H1 (cell line): ENCODE data around the gene KLHDC7B. TPM values are rescaled to one million over a fixed set of nuclear protein-coding genes. Genes with fewer than 3 reads are reported as not detected.

Source experiments
- CTCF ChIA-PET: fragments of 300-600 bp; sonication (Branson Sonifier 250); formaldehyde crosslinking; loops from one replicate; lab custom pipeline; 2021; ENCODE audit not compliant: partially characterized antibody; lab: Charles Lee
- POLR2A ChIA-PET: fragments of 300-600 bp; sonication (Branson Sonifier 250); formaldehyde crosslinking; loops from one replicate; lab custom pipeline; 2021; ENCODE audit warnings: inconsistent platforms; ENCODE audit not compliant: partially characterized antibody; lab: Charles Lee
- DNase-seq, 2 experiments: peaks; one replicate each; pipeline versions ENCODE4 v3.0.0 to v3.0.0-alpha.2; 2010 to 2022; ENCODE audit warnings: low spot score in 2 of 2, low read depth in 1 of 2, mixed read lengths in 1 of 2
- FAIRE-seq: peaks from 2 replicates; lab custom pipeline; 2011; peaks lifted over from hg19 to GRCh38; lab: Jason Lieb, UNC
- H2AFZ ChIP-seq: 2 replicates; pipeline ENCODE4 v1.8.1; 2012; ENCODE audit warnings: low read length, inconsistent platforms
- H2AK5ac ChIP-seq: 2 replicates; pipeline ENCODE4 v1.6.1; 2013; ENCODE audit warnings: low read depth, low read length
- H2BK120ac ChIP-seq: replicated peaks from 2 replicates; pipeline ENCODE3; 2013; ENCODE audit warnings: low read depth, low read length, inconsistent platforms
- H2BK12ac ChIP-seq: 2 replicates; pipeline ENCODE4 v1.6.1; 2013; ENCODE audit warnings: low read depth, low read length
- H2BK15ac ChIP-seq: 2 replicates; pipeline ENCODE4 v1.6.1; 2013; ENCODE audit warnings: low read length
- H2BK20ac ChIP-seq: 2 replicates; pipeline ENCODE4 v1.6.1; 2013; ENCODE audit warnings: low read length
- H2BK5ac ChIP-seq: 2 replicates; pipeline ENCODE4 v1.6.1; 2013; ENCODE audit warnings: low read depth, low read length
- H3K14ac ChIP-seq: 2 replicates; pipeline ENCODE4 v1.6.1; 2013; ENCODE audit warnings: inconsistent platforms; ENCODE audit not compliant: insufficient read length
- H3K18ac ChIP-seq: 2 replicates; pipeline ENCODE4 v1.6.1; 2013; ENCODE audit warnings: low read length; ENCODE audit errors: extremely low read depth
- H3K23ac ChIP-seq: 2 replicates; pipeline ENCODE4 v1.6.1; 2013; ENCODE audit warnings: inconsistent platforms; ENCODE audit not compliant: insufficient read length
- H3K23me2 ChIP-seq: 2 replicates; pipeline ENCODE4 v1.6.1; 2013; ENCODE audit warnings: low read depth, low read length
- H3K27ac ChIP-seq: 2 replicates; pipeline ENCODE4 v1.6.1; 2011; ENCODE audit warnings: low read depth, low read length, inconsistent platforms
- H3K27me3 ChIP-seq, 4 experiments: replicated peaks in 1 of 4; 1 replicate in 1 of 4; 2 replicates in 3 of 4; pipeline versions ENCODE4 v1.6.1 to v1.8.1; 2011 to 2013; ENCODE audit warnings: low read length in 3 of 4, mild to moderate bottlenecking in 3 of 4, inconsistent platforms in 2 of 4, mixed read lengths in 2 of 4, moderate library complexity in 1 of 4; ENCODE audit not compliant: control insufficient read depth in 3 of 4, insufficient read depth in 3 of 4; ENCODE audit errors: extremely low read depth in 1 of 4
- H3K36me3 ChIP-seq, 4 experiments: 2 replicates each; pipeline versions ENCODE4 v1.6.1 to v1.8.1; 2011 to 2013; ENCODE audit warnings: mild to moderate bottlenecking in 4 of 4, low read length in 3 of 4, moderate library complexity in 2 of 4, control low read depth in 1 of 4, inconsistent platforms in 1 of 4; ENCODE audit not compliant: insufficient read depth in 4 of 4, control insufficient read depth in 2 of 4
- H3K4ac ChIP-seq: replicated peaks from 2 replicates; pipeline ENCODE3; 2013; ENCODE audit warnings: low read length, low read depth, mixed read lengths, inconsistent platforms; ENCODE audit not compliant: insufficient read length
- H3K4me1 ChIP-seq, 4 experiments: replicated peaks in 1 of 4; 1 replicate in 1 of 4; 2 replicates in 3 of 4; pipeline versions ENCODE4 v1.6.1 to v1.8.1; 2011 to 2013; ENCODE audit warnings: low read length in 3 of 4, inconsistent platforms in 2 of 4, mixed read lengths in 1 of 4; ENCODE audit not compliant: insufficient read depth in 4 of 4, control insufficient read depth in 3 of 4
- H3K4me2 ChIP-seq, 2 experiments: 2 replicates each; pipeline versions ENCODE4 v1.6.1 to v1.8.1; 2011 to 2013; ENCODE audit warnings: low read depth in 2 of 2, low read length in 2 of 2, control low read depth in 1 of 2, inconsistent platforms in 1 of 2, mild to moderate bottlenecking in 1 of 2; ENCODE audit not compliant: insufficient read depth in 1 of 2
- H3K4me3 ChIP-seq, 4 experiments: fragments of 200-600, 300-600 bp in 1 of 4; sonication (generic), shearing (Covaris generic), sonication (Bioruptor Twin) in 1 of 4; 2 replicates each; pipeline versions ENCODE4 v1.5.1 to v1.8.1; 2011 to 2016; ENCODE audit warnings: low read length in 4 of 4, low read depth in 3 of 4, control low read depth in 2 of 4, inconsistent platforms in 2 of 4, mild to moderate bottlenecking in 2 of 4, mixed read lengths in 1 of 4, moderate library complexity in 1 of 4; ENCODE audit not compliant: insufficient read depth in 2 of 4; ENCODE audit errors: extremely low read depth in 1 of 4
- H3K56ac ChIP-seq: replicated peaks from 2 replicates; pipeline ENCODE3; 2013; ENCODE audit warnings: low read depth, mild to moderate bottlenecking, mixed read lengths, low read length, inconsistent platforms; ENCODE audit not compliant: insufficient read length
- H3K79me1 ChIP-seq: 2 replicates; pipeline ENCODE4 v1.6.1; 2013; ENCODE audit warnings: low read depth, low read length, control low read depth
- H3K79me2 ChIP-seq, 2 experiments: 2 replicates each; pipeline versions ENCODE4 v1.6.1 to v1.8.1; 2012 to 2013; ENCODE audit warnings: low read length in 2 of 2, mild to moderate bottlenecking in 2 of 2, inconsistent platforms in 1 of 2; ENCODE audit not compliant: insufficient read depth in 2 of 2, control insufficient read depth in 1 of 2
- H3K9ac ChIP-seq, 4 experiments: replicated peaks in 1 of 4; 1 replicate in 1 of 4; 2 replicates in 3 of 4; pipeline versions ENCODE4 v1.6.1 to v1.8.1; 2011 to 2013; ENCODE audit warnings: low read depth in 3 of 4, low read length in 3 of 4, control low read depth in 2 of 4, mild to moderate bottlenecking in 2 of 4, moderate library complexity in 2 of 4, inconsistent platforms in 1 of 4; ENCODE audit errors: extremely low read depth in 1 of 4
- H3K9me3 ChIP-seq, 2 experiments: 2 replicates each; pipeline versions ENCODE4 v1.6.1 to v1.8.1; 2012 to 2013; ENCODE audit warnings: mild to moderate bottlenecking in 2 of 2, moderate library complexity in 2 of 2, control low read depth in 1 of 2, inconsistent platforms in 1 of 2, low read depth in 1 of 2, low read length in 1 of 2, mixed read lengths in 1 of 2; ENCODE audit not compliant: insufficient read depth in 2 of 2
- H4K20me1 ChIP-seq, 2 experiments: replicated peaks in 1 of 2; 2 replicates each; pipeline versions ENCODE3 to v1.8.1; 2011 to 2013; ENCODE audit warnings: inconsistent platforms in 2 of 2, low read length in 2 of 2, mild to moderate bottlenecking in 1 of 2; ENCODE audit not compliant: insufficient read depth in 2 of 2, control insufficient read depth in 1 of 2
- H4K5ac ChIP-seq: 2 replicates; pipeline ENCODE4 v1.6.1; 2013; ENCODE audit warnings: low read length, low read depth, mixed read lengths, inconsistent platforms; ENCODE audit not compliant: insufficient read length
- H4K8ac ChIP-seq: 2 replicates; pipeline ENCODE4 v1.8.0; 2013; ENCODE audit warnings: mild to moderate bottlenecking, moderate library complexity, low read length, inconsistent platforms; ENCODE audit not compliant: insufficient read depth; ENCODE audit errors: extremely low read depth
- H4K91ac ChIP-seq: replicated peaks from 2 replicates; pipeline ENCODE3; 2013; ENCODE audit warnings: low read length, mixed read lengths, inconsistent platforms; ENCODE audit not compliant: insufficient read length
- CBX5 ChIP-seq: fragments of 300-800, 300-1000 bp; sonication (generic); IDR thresholded peaks from 2 replicates; pipeline ENCODE4 v1.7.1; 2016; ENCODE audit warnings: antibody characterized with exemption, low read length, low read depth
- HDAC2 ChIP-seq, 2 experiments: fragments of 300-600 bp in 1 of 2; sonication (generic) in 1 of 2; IDR thresholded peaks; 2 replicates each; pipeline ENCODE4 v1.6.1; 2011 to 2012; ENCODE audit warnings: low read depth in 2 of 2, low read length in 2 of 2, mild to moderate bottlenecking in 2 of 2, moderate library complexity in 2 of 2, borderline replicate concordance in 1 of 2, inconsistent platforms in 1 of 2
- KDM1A ChIP-seq: fragments of 200-600, 300-600 bp; sonication (generic); IDR thresholded peaks from 2 replicates; pipeline ENCODE4 v1.7.1; 2016; ENCODE audit warnings: mild to moderate bottlenecking, low read length, borderline replicate concordance
- PHF8 ChIP-seq: fragments of 200-600 bp; sonication (generic); conservative IDR thresholded peaks from 2 replicates; pipeline ENCODE4 v1.7.1; 2012; ENCODE audit warnings: low read depth, mild to moderate bottlenecking, inconsistent platforms, low read length, moderate library complexity
- TAF1 ChIP-seq: IDR thresholded peaks from 2 replicates; pipeline ENCODE4 v1.6.1; 2011; ENCODE audit warnings: mild to moderate bottlenecking, low read depth, low read length
- YY1 ChIP-seq: IDR thresholded peaks from 2 replicates; pipeline ENCODE4 v1.6.1; 2011; ENCODE audit warnings: low read depth, mild to moderate bottlenecking, low read length
- WGBS, 2 experiments: shearing (Covaris generic) in 1 of 2; methylation state at CpG; one replicate each; pipeline versions ENCODE4 v1.1.6 to v1.1.7; 2013 to 2015; ENCODE audit warnings: low lambda C conversion rate in 2 of 2, mixed read lengths in 2 of 2, inconsistent platforms in 1 of 2, low coverage in 1 of 2, missing lambda C conversion rate in 1 of 2; ENCODE audit not compliant: insufficient replicate concordance in 2 of 2, insufficient coverage in 1 of 2, insufficient read length in 1 of 2; ENCODE audit errors: extremely low coverage in 1 of 2, missing lambda C conversion rate in 1 of 2; 5-methylcytosine and 5-hydroxymethylcytosine counted together
- polyA plus RNA-seq, 7 experiments: library from polyadenylated mRNA; depleted of rRNA in 3 of 7; stranded (reverse) in 5 of 7; unstranded in 2 of 7; fragments of >200 nt in 5 of 7; fragments of 200-250 nt in 2 of 7; gene quantifications; 1 replicate in 5 of 7; 2 replicates in 1 of 7; 4 replicates in 1 of 7; pipeline versions ENCODE4 v1.2.1 to v1.2.3, GENCODE V29; 2011 to 2013; ENCODE audit warnings: missing spikeins in 2 of 7, mixed read lengths in 2 of 7
- total RNA-seq: library from RNA; stranded (reverse); fragmentation: NEBNext Ultra II Directional; extraction: Animal tissue kit (Norgen Biotek cat#: 25700); gene quantifications from 2 replicates; pipeline ENCODE4 v1.2.1, GENCODE V29; 2021

KLHDC7B gene
- total and polyA plus RNA-seq, 2 of the 8 experiments (the other 6 are each of a cell fraction or from before 2014, with no cell fraction given), result not detected

- H3K27me3 ChIP-seq, result peaks cover 0 to 5% (median 3%) of the 10 kb centered on the region in 4 experiments; a peak in 5 of 7 replicates
- H3K14ac ChIP-seq, result no peak overlapping the region
- H4K20me1 ChIP-seq, result no peaks in the 10 kb centered on the region
- no peak overlapping the region for H2BK5ac ChIP-seq
- no peak overlapping the region for H4K8ac ChIP-seq
- ChIA-PET POLR2A (interaction anchor here (0.7 kb wide), 1 partner anchor 22 kb away, joined by 3 read pairs; no protein-coding TSS in a partner anchor), CTCF (interaction anchor here (0.7 to 2.1 kb wide), 4 partner anchors 34 to 132 kb away, joined by 3 to 6 read pairs (median 4); partner anchors contain the start of gene SCO2)
- H3K4me3 ChIP-seq, result no peak overlapping the region
- H3K79me1 ChIP-seq, result no peaks in the 10 kb centered on the region
- H4K5ac ChIP-seq, result no peak overlapping the region
- no peak overlapping the region for H3K56ac ChIP-seq
- H3K4me1 ChIP-seq, result peaks cover 0 to 5% (median 1%) of the 10 kb centered on the region in 4 experiments; a peak in 4 of 7 replicates
- H3K79me2 ChIP-seq, result no peaks in the 10 kb centered on the region
- H2BK15ac ChIP-seq, result no peak overlapping the region
- H4K91ac ChIP-seq, result no peak overlapping the region
- no peak overlapping the region for H3K27ac ChIP-seq
- H3K23me2 ChIP-seq, result peaks cover 3% of the 10 kb centered on the region; the same call in 1 of the 2 replicates
- DNase-seq (no peak), FAIRE-seq (no peak)
- no peak overlapping the region for H3K9ac ChIP-seq
- WGBS, 2 experiments, result 92% methylated on average over 3 of the region's 3 CpGs; no CpG with 5 or more reads in 1 of the 2 experiments
- H3K4me2 ChIP-seq, result no peak overlapping the region
- no peak overlapping the region for H3K23ac ChIP-seq
- no peak overlapping the region for H2AK5ac ChIP-seq
- H3K18ac ChIP-seq, result no peak overlapping the region
- H3K4ac ChIP-seq, result no peak overlapping the region
- no peak overlapping the region for H2BK120ac ChIP-seq
- H3K36me3 ChIP-seq, result no peaks in the 10 kb centered on the region
- H2BK20ac ChIP-seq, result no peak overlapping the region
- no peak overlapping the region for H2BK12ac ChIP-seq
- no peak overlapping the region for H2AFZ ChIP-seq
- TF ChIP-seq TAF1, result no peak
- no peak for TF ChIP-seq KDM1A
- no peak for TF ChIP-seq YY1
- no peak for TF ChIP-seq HDAC2 (IDR thresholded peaks at IDR 0.05; ENCODE audit: borderline replicate concordance in 1 of 2, low read depth in 2 of 2, low read length in 2 of 2)
- TF ChIP-seq CBX5, result no peak
- no peak for TF ChIP-seq PHF8
- TF ChIP-seq, all 59 proteins: peak for 0
- no peaks in the 10 kb centered on the region for H3K9me3 ChIP-seq
Observed at GRCh38 chr22:50560034-50560433, 14.3 kb downstream of the KLHDC7B start.
